ENCODE measurements around the gene SEC61B.

Gene SEC61B

GRCh38 chr9:99239341-99240060 is 17.4 kb downstream of the SEC61B start:
- DNase-seq (ENCODE audit: low spot score) = no peak
- TF ChIP-seq CTCF (IDR thresholded peaks at IDR 0.05; ENCODE audit: extremely low read depth, missing control alignments) = no peak

DNA sequence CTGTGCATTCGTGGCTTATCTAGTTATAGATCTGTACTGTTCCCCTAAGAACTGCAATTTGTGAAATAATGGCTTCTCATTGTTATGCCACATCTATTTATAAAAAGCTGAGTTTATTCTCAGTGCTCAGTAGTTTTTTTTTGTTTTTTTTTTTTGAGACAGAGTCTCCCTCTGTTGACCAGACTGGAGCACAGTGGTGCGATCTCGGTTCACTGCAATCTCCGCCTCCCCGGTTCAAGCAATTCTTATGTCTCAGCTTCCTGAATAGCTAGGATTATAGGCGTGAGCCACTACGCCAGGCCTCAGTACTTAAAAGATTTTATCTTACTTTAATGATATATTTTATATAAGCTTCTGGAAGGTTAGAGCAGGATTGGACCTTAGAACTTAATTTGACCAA is 19.0 kb downstream of the SEC61B start:
- TF ChIP-seq CTCF (IDR thresholded peaks at IDR 0.05; ENCODE audit: extremely low read depth, missing control alignments) = no peak
- no peak for DNase-seq (ENCODE audit: low spot score)

- no peak for TF ChIP-seq CTCF (IDR thresholded peaks at IDR 0.05; ENCODE audit: extremely low read depth, missing control alignments)
Observed at GRCh38 chr9:99244344-99245260, 22.5 kb downstream of the SEC61B start.

GRCh38 chr9:99249619-99250018 is 27.5 kb downstream of the SEC61B start:
- no peak for DNase-seq (ENCODE audit: low spot score)
- TF ChIP-seq CTCF (IDR thresholded peaks at IDR 0.05; ENCODE audit: extremely low read depth, missing control alignments) = no peak

More at GRCh38 chr9:99244344-99245260, 22.5 kb downstream of the SEC61B start:
- peak; percentile 61 for DNase-seq (ENCODE audit: low spot score)

GRCh38 chr9:99251157-99251556 is 29.1 kb downstream of the SEC61B start:
- no peak for DNase-seq (ENCODE audit: low spot score)
- no peak for TF ChIP-seq CTCF (IDR thresholded peaks at IDR 0.05; ENCODE audit: extremely low read depth, missing control alignments)

DNA sequence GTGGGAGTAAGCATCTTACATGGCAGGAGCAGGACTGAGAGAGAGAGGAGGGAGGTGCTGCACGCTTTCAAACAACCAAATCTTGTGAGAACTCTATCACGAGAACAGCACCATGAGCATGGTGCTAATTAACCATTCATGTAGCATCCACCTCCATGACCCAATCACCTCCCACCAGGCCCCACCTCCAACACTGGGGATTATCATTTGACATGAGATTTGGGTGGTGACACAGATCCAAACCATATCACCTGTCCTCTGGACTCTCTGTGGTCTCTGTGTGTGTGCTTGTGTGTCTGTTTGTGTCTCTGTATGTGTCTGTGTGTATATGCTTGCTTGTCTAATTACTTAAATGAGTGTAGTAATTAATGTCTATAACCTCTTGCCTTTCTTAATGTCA is 31.1 kb downstream of the SEC61B start:
- TF ChIP-seq CTCF (IDR thresholded peaks at IDR 0.05; ENCODE audit: extremely low read depth, missing control alignments) = no peak
- no peak for DNase-seq (ENCODE audit: low spot score)

Measured in GM20000 (cell line).